NCI-H69 (cell line): Measurements from ENCODE around the gene CNTRL.
A peak's percentile ranks its signal among the peaks of the same experiment; 100 is the strongest.
"Not testable (repeated sequence)": the region's sequence is repeated elsewhere in the genome, so short reads cannot be mapped to it uniquely, and the experiment has no call there.

ENCODE experiments used
- DNase-seq: peaks from one replicate; lab custom pipeline; 2025; lab: John Stamatoyannopoulos, UW

The CNTRL gene

DNA sequence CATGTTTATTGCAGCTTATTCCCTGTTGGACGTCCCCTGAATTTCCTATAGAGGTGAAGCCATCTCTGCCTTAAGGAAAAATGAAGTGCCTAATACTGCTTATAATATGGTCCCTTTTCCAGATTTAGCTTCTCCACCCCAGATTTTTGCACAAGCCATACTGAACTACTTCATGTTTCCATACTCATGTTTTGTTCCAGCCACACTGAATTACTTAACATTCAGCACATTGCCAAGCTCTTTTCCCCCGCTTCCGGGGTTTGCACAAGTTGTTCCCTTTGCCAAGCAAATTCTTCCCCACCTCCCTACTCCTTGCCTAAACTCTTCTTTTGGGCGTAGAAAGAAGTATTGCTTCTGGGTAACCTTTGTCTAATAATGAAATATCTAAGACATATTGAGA, 1.7 kb upstream of the CNTRL start:
- peak; percentile 29 for DNase-seq

DNA sequence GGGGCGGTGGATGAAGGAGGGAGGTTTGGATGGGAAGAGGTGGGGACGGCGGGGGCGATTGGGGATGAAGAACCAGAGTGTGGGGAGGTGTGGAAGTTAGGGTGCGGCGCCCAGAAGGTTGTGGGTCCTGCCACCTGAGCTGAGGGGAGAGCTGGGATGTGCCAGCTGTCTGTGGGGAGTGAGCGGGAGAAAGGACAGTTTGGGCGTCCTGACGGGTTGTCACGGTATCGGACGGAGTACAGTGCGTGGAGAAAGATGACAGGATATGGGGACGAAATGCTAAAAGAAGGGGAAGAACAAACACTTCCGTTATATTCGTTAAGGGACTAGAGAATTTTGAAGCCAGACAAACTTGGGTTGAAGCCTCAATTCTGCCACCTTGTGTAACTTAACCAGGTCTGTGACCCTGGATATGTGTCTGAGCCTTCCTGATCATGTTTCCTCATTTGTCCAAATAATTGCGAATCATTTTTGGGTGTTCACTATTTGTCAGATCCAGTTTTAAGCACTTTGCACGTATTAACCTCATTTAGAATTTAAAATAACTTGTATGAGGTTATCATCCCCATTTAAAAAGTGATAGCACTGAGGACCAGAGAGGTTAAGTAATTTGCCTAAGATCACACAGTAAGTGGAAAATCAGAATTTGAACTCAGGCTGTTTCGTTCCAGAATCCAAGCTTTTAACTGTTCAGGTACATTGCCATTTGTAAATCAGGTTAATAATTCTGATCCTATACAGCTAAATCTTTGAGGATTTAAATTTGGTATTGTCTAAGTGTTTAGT, 689 bp downstream of the CNTRL start:
- no peak for DNase-seq

DNA sequence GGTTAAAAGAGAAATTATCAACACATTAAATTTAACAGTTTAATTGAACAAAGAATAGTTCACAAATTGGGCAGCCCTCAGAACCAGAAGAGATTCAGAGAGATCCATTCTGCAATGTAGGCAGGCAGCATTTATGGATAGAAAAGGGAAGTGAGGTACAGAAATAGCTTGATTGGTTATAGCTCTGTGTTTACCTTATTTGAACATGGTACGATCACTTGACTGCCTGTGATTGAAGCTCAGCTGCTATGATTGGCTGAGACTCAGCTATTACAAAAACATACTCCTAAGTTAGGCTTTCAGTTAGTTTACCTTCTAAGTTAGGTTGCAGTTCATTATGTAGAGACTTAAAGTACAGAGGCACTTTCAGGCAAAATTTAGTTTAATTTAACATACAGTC, 7.3 kb downstream of the CNTRL start:
- no peak for DNase-seq

DNA sequence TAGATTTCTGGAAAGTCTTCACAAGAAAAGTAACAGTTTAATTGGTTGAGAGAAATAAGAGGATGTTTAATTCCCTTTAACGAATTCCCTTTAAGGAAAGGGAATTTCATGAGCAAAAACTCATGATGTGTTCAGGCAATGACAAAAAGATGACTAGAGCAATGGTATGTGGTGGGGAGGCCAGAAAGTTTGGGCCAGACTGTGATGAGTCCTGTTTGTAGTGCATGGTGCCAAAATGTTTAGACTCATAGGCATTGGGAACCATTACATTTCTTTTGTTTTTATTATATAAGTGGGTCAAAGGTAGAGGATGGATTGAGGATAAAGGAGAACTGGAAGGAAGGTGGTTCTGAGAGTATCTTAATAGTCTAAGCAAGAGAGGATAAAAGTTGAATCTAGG, 10.9 kb downstream of the CNTRL start:
- no peak for DNase-seq

DNA sequence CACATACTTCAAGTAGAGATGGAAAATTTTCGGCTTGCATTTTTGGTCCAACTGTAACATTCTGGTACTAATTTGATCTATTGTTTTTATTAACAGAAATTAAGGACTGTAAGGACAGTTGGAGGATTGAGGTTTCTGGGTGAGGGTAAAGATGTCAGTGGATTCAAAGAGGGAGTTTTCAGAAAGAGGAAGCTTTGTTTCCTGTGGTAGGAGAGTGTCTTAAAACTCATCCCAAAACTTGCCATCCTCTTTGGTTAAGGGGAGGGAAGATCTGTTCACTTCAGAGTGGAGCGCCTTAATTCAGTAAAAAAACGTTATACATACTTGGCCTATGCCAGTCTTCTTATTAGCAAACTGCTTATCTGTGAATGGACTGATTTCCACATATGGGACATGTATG, 13.8 kb downstream of the CNTRL start:
- no peak for DNase-seq

DNA sequence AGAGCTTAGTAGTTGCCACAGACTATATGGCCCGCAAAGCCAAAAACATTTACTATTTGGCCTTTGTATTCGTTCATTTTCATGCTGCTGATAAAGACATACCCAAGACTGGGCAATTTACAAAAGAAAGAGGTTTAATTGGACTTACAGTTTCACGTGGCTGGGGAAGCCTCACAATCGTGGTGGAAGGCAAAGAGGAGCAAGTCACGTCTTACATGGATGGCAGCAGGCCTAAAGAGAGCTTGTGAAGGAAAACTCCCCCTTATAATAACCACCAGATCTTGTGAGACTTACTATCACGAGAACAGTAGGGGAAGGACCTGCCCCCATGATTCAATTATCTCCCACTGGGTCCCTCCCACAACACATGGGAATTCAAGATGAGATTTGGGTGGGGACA, 16.0 kb downstream of the CNTRL start:
- not testable (repeated sequence) for DNase-seq

DNA sequence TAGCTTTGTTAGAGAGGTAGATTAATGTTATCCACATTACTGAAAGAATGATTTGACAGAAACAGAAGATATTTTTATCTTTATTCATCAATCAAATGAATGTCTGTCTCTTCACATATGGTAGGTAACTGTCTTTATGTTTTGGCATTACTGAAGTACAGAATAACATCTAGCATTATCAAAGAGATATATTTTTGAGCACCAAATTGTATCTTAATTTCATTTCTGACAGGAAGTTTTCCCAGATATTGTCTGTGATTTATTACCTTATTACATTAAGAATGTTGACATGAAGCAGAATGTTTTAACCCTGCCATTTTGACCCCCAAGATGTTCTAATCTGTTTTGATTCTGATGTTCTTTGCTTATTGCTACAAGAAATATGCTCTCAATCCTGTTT, 20.3 kb downstream of the CNTRL start:
- no peak for DNase-seq

DNA sequence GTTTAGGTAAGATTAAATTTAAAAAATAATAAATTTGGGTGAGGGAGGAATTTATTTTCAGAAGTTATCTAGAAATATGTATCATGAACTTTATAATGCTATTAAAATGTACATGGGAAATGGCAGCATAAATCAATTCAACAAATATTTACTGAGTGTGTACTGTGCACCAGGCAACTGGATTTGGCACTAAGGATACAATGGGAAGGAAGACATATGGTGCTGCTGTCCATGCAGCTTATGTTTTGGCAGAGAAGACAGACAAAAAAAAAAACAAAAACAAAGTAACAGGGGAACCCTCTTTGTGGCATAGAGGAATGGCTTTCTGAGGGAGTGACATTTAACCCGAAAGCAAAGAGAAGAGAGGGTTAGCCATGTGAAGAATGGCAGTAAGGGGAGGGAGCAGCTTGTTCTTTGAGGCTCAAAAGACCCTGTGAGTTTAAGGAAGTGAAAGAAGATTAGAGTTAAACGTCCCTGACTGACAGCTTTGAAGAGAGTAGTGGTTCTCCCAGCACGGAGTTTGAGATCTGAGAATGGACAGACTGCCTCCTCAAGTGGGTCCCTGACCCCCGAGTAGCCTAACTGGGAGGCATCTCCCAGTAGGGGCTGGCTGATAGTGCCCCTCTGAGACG, 23.9 kb downstream of the CNTRL start:
- no peak for DNase-seq

DNA sequence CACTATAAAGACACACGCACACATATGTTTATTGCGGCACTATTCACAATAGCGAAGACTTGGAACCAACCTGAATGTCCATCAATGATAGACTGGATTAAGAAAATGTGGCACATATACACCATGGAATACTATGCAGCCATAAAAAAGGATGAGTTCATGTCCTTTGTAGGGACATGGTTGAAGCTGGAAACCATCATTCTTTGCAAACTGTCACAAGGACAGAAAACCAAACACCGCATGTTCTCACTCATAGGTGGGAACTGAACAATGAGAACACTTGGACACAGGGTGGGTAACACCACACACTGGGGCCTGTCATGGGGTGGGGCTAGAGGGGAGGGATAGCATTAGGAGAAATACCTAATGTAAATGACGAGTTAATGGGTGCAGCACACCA, 29.3 kb downstream of the CNTRL start:
- not testable (repeated sequence) for DNase-seq

DNA sequence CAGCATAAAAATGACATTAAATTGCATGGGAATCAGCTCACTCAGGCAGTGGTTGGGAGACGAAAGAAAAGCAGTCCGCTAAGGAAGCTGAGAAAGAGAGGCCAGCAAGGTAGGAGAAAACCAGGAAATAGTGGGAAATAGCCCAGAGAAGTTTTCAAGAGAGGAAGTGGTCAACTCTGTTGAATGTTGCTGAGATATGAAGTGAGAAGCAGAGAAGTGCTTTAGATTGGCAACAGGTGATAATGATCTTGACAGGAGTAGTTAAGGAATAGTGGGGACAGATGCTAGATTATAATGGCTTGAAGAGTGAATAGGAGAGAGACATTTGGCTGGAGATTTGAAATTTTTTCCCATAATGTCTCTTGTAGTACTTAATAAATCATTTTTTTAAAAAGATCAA, 30.8 kb downstream of the CNTRL start:
- DNase-seq = no peak

DNA sequence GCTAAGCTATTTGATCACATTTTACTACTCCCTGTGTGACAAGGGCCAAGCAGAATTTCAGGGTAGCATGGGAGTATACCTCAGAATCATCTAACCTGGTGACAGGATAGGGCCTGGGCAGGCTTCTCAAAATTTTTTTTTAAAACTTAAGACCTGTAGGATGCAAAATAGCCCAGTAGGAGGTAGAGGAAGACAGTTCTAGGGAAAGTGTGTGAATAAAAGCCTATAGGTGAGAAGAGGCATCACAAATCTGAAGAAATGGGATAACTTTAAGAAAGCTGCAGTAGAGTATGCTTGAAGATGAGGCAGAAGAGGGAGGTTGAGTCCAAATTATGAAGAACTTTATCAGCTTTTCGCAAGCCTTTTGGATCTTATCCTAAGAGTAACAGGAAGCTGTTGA, 32.3 kb downstream of the CNTRL start:
- DNase-seq = no peak

DNA sequence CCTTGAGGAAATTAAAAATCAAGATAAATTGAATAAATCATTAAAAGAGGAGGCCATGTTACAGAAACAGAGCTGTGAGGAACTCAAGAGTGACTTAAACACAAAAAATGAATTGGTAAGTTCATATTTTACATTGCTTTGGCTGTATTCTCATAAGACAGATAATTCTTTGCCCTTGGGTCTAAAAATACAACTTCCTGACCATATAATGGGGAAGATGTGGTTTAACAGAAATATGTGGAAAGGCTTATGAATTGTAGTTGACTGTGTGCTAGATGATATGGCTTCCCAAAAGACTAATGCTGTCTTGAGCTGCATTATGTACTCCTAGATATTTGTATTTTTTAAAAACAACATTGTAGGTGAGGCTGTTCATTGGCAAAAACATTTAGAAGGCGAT, 33.1 kb downstream of the CNTRL start:
- DNase-seq = no peak

DNA sequence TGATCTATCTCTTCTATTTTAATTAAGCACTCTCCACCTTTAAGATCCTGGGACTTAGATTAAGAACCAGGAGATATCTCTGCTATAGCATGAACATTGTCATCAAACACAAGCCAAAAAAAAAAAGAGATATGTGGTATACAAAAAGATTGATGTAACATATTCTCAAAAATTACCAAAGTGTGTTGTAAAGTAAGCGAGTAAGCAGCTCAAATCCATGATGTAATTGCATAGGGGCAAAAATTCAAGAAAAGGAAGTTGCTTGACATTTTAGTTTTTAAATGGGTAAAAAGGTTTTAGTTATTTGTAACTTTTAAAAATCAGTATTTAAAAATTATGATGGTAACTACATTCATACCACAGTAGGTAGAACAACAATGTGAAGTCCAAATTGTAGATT, 40.7 kb downstream of the CNTRL start:
- DNase-seq = no peak

DNA sequence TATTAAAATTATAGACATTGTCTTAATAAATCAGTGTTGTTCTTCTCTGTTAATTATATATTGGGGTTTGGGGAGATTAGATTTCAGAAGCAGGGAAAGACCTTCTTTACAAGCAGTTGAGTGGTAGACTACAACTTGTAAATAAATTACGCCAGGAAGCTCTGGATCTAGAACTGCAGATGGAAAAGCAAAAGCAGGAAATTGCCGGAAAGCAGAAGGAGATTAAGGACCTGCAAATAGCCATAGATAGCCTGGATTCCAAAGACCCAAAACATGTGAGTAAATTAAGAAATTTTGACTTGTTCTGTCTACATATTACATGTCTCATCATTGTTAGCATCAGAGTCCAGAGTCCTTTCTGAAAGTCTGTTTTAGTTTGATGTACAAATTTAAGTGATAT, 43.5 kb downstream of the CNTRL start:
- no peak for DNase-seq

DNA sequence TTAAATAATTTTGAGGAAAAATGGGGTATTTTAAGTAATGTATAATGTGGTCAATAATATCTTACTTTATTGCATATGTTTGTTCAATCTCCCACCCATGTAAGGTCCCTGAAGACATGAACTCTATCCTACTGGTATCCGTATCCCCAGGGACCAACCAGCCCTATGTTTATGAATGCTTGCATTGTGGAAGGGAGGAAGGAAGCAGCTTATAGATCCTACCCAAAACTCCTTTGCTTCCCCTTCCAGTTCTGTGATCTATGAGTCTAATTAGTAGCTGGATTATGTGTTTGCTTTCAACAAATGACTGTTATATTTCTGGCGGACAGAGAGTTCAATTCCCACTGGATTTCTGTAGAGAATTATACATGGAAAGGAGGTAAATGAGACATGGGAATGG, 45.6 kb downstream of the CNTRL start:
- DNase-seq = peak; percentile 55

DNA sequence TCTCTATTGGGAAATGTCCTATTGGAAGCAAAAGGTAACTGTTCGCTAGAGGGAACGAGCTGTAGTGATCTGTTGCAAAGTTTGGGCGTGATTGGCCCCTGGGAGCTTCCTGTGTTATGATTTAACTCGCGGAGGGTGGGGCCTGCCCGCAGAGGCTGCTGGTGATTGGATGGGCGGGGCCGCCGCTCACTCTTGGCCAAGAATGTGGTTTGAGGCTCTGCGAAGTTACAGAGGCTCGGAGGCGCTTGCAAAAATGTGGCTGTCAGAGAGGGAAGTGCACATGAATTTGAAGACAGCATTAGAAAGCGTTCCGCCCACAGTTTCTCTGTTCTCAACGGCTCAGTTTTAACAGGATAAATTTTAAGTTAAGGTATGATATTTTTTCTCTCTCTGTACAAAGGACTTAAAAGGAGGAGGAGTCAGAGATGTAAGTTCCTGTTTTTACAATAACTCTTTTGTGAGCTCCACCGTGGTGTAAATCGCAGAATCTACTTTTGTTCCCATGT, 46.9 kb downstream of the CNTRL start:
- DNase-seq = peak; percentile 98

DNA sequence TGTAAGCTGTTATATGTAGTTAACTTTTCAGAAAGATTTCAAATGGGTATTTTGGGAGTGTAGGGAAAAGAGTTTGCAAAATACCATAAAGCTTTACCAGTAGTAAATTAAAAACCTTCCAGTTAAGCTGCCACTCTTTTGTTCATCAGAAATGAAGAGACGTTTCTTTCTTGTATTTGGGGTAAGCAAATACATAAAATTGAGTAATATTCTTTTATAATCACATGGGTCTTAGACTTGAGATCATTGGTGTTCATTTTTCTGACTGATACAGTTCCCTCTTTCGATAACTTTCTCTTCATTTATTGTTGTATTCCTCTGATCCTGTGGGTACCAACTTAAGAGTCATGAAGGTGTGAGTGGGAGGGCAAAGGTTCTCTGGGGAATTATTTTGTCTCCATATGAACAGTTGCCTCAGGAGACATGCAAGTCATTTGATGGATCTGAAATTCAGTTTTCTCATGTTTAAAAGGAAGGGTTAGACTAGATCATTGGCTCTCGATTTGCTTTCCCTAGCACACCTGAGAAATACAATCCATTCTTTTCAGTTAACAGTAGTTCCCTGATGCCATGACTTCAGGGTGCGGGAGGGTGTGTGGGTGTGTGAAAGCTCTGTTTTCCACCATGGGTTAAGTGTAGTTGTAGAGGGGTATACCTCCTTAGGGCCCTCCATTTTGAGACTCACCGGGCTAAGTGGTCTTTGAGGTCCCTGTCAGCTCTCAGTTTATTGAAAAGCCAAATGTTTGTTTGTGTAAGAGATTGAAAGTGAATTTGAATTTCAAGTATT, 47.7 kb downstream of the CNTRL start:
- peak; percentile 47 for DNase-seq

DNA sequence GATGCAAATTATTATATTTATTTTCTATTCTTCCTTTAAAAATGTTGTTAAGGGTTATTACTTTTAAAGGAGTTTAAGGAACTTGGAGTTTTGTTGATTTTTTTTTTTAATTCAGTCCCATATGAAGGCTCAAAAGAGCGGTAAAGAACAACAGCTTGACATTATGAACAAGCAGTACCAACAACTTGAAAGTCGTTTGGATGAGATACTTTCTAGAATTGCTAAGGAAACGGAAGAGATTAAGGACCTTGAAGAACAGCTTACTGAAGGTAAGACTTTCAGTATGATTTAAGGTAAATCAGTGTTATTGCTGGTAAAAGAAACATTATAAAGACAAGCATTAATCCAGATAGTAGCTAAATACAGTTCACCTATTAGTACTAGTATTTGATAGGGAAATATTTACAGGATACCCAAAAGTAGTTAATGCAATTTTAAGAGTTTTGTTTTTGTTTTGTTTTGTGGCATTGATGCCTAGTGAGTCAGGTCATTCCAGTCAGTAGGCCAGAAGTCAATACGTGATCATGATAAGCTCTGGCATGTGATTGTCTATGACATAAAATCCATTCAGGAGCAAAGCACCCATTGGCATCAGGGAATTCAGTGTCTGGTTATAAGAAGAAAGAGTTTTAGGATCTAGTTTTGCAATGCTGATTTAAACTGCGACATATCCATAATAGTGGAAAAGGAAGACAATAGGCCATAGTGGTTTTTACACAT, 49.2 kb downstream of the CNTRL start:
- no peak for DNase-seq

DNA sequence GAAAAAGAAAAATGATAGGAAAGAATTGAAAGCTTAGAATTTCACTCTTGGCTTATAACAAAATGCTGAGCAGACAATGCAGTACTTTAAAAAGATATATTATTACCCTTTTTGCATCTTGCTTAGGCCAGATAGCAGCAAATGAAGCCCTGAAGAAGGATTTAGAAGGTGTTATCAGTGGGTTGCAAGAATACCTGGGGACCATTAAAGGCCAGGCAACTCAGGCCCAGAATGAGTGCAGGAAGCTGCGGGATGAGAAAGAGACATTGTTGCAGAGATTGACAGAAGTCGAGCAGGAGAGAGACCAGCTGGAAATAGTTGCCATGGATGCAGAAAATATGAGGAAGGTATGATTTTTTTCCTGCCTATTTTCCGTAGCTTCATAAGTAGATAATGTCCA, 50.8 kb downstream of the CNTRL start:
- no peak for DNase-seq

DNA sequence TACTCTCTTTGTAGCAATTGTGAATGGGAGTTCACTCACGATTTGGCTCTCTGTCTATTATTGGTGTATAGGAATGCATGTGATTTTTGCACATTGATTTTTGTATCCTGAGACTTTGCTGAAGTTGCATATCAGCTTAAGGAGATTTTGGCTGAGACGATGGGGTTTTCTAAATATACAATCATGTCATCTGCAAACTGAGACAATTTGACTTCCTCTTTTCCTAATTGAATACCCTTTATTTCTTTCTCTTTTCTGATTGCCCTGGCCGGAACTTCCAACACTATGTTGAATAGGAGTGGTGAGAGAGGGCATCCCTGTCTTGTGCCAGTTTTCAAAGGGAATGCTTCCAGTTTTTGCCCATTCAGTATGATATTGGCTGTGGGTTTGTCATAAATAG, 54.6 kb downstream of the CNTRL start:
- DNase-seq = not testable (repeated sequence)

DNA sequence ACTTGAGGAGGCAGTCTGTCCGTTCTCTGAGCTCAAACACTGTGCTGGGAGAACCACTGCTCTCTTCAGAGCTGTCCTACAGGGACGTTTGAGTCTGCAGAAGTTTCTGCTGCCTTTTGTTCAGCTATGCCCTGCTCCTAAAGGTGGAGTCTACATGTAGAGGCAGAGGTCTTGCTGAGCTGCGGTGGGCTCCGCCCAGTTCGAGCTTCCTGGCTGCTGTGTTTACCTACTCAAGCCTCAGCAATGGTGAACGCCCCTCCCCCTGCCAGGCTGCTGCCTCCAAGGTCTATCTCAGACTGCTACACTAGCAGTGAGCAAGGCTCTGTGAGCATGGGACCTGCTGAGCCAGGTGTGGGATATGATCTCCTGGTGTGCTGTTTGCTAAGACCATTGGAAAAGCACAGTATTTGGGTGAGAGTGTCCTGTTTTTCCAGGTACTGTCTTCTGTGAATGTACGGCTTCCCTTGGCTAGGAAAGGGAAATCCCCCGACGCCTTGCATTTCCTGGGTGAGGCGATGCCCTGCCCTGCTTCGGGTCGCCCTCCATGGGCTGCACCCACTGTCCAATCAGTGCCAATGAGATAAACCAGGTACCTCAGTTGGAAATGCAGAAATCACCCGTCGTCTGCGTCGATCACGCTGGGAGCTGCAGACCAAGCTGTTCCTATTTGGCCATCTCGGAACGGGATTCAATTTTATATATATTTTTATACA, 58.5 kb downstream of the CNTRL start:
- peak; percentile 78 for DNase-seq

DNA sequence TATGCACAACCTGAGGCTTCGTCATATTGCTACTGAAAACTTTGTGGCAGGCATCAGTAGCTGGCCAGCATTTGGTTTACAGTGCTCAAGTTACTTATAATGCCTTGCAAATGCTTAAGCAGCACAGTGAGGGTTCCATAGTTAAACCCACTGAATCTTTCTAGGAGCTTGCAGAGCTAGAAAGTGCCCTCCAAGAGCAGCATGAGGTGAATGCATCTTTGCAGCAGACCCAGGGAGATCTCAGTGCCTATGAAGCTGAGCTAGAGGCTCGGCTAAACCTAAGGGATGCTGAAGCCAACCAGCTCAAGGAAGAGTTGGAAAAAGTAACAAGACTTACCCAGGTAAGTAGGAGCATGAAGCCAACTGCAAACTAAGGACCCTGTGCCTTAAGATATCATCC, 60.9 kb downstream of the CNTRL start:
- DNase-seq = no peak
